Measurements from ENCODE around the gene KRTAP21-3.

GRCh38 chr21:30747159-30747558 is 28.6 kb upstream of the KRTAP21-3 start, which contains the start of gene KRTAP21-2:
- TF ChIP-seq MAX (IDR thresholded peaks at IDR 0.05) (no peak), EP300 (IDR thresholded peaks at IDR 0.05) (no peak), NFE2L2 (conservative IDR thresholded peaks at IDR 0.05; ENCODE audit: low read length) (no peak), CHD2 (IDR thresholded peaks at IDR 0.05; ENCODE audit: low read length, partially characterized antibody) (no peak), RAD21 (conservative IDR thresholded peaks at IDR 0.05 in 1 of 2, IDR thresholded peaks at IDR 0.05 in 1 of 2) (no peak), JUN (IDR thresholded peaks at IDR 0.05) (no peak), CHD4 (IDR thresholded peaks at IDR 0.05; ENCODE audit: borderline replicate concordance) (no peak)
- TF ChIP-seq, protein P1, sequence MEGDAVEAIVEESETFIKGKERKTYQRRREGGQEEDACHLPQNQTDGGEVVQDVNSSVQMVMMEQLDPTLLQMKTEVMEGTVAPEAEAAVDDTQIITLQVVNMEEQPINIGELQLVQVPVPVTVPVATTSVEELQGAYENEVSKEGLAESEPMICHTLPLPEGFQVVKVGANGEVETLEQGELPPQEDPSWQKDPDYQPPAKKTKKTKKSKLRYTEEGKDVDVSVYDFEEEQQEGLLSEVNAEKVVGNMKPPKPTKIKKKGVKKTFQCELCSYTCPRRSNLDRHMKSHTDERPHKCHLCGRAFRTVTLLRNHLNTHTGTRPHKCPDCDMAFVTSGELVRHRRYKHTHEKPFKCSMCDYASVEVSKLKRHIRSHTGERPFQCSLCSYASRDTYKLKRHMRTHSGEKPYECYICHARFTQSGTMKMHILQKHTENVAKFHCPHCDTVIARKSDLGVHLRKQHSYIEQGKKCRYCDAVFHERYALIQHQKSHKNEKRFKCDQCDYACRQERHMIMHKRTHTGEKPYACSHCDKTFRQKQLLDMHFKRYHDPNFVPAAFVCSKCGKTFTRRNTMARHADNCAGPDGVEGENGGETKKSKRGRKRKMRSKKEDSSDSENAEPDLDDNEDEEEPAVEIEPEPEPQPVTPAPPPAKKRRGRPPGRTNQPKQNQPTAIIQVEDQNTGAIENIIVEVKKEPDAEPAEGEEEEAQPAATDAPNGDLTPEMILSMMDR (IDR thresholded peaks at IDR 0.05): no peak
- TF ChIP-seq, protein P2, sequence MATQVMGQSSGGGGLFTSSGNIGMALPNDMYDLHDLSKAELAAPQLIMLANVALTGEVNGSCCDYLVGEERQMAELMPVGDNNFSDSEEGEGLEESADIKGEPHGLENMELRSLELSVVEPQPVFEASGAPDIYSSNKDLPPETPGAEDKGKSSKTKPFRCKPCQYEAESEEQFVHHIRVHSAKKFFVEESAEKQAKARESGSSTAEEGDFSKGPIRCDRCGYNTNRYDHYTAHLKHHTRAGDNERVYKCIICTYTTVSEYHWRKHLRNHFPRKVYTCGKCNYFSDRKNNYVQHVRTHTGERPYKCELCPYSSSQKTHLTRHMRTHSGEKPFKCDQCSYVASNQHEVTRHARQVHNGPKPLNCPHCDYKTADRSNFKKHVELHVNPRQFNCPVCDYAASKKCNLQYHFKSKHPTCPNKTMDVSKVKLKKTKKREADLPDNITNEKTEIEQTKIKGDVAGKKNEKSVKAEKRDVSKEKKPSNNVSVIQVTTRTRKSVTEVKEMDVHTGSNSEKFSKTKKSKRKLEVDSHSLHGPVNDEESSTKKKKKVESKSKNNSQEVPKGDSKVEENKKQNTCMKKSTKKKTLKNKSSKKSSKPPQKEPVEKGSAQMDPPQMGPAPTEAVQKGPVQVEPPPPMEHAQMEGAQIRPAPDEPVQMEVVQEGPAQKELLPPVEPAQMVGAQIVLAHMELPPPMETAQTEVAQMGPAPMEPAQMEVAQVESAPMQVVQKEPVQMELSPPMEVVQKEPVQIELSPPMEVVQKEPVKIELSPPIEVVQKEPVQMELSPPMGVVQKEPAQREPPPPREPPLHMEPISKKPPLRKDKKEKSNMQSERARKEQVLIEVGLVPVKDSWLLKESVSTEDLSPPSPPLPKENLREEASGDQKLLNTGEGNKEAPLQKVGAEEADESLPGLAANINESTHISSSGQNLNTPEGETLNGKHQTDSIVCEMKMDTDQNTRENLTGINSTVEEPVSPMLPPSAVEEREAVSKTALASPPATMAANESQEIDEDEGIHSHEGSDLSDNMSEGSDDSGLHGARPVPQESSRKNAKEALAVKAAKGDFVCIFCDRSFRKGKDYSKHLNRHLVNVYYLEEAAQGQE (IDR thresholded peaks at IDR 0.05): no peak

Measured in A549 (cell line).